ENCODE data around the gene UNC5C. TPM values are rescaled to one million over a fixed set of nuclear protein-coding genes. Genes with fewer than 3 reads are reported as not detected.

The UNC5C gene
- total and polyA plus RNA-seq, 4 donors, result 0.27 to 1.2 (median 0.78) TPM

GRCh38 chr4:95153182-95153581 is 395.6 kb downstream of the UNC5C start:
- TF ChIP-seq EGR1 (IDR thresholded peaks at IDR 0.05; ENCODE audit: low read depth in 2 of 2) (no peak), FOXA2 (IDR thresholded peaks at IDR 0.05) (no peak), SP1 (IDR thresholded peaks at IDR 0.05) (no peak), GABPA (IDR thresholded peaks at IDR 0.05 in 1 of 2, conservative IDR thresholded peaks at IDR 0.05 in 1 of 2) (no peak), HNF4G (IDR thresholded peaks at IDR 0.05) (no peak), REST (IDR thresholded peaks at IDR 0.05) (no peak), HNF4A (conservative IDR thresholded peaks at IDR 0.05) (no peak), JUND (IDR thresholded peaks at IDR 0.05) (no peak), ZBTB33 (IDR thresholded peaks at IDR 0.05) (no peak), NR2F2 (IDR thresholded peaks at IDR 0.05) (no peak), RXRA (IDR thresholded peaks at IDR 0.05) (no peak), TAF1 (conservative IDR thresholded peaks at IDR 0.05) (no peak), YY1 (IDR thresholded peaks at IDR 0.05) (no peak), MAX (IDR thresholded peaks at IDR 0.05) (no peak), FOXA1 (IDR thresholded peaks at IDR 0.05) (no peak), RAD21 (IDR thresholded peaks at IDR 0.05) (no peak)
- TF ChIP-seq, protein P1, sequence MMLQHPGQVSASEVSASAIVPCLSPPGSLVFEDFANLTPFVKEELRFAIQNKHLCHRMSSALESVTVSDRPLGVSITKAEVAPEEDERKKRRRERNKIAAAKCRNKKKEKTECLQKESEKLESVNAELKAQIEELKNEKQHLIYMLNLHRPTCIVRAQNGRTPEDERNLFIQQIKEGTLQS (IDR thresholded peaks at IDR 0.05), result no peak
- TF ChIP-seq, protein P2, sequence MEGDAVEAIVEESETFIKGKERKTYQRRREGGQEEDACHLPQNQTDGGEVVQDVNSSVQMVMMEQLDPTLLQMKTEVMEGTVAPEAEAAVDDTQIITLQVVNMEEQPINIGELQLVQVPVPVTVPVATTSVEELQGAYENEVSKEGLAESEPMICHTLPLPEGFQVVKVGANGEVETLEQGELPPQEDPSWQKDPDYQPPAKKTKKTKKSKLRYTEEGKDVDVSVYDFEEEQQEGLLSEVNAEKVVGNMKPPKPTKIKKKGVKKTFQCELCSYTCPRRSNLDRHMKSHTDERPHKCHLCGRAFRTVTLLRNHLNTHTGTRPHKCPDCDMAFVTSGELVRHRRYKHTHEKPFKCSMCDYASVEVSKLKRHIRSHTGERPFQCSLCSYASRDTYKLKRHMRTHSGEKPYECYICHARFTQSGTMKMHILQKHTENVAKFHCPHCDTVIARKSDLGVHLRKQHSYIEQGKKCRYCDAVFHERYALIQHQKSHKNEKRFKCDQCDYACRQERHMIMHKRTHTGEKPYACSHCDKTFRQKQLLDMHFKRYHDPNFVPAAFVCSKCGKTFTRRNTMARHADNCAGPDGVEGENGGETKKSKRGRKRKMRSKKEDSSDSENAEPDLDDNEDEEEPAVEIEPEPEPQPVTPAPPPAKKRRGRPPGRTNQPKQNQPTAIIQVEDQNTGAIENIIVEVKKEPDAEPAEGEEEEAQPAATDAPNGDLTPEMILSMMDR (IDR thresholded peaks at IDR 0.05; ENCODE audit: low read depth, low read length, missing input control), result no peak
- H3K27me3 ChIP-seq (ENCODE audit: control insufficient read depth in 4 of 4, insufficient read depth in 4 of 4, low read length in 3 of 4), result no peaks in the 10 kb centered on the region
- no peak overlapping the region for H3K9ac ChIP-seq (ENCODE audit: low read depth in 1 of 2, low read length in 2 of 2)
- no peak overlapping the region for H3K27ac ChIP-seq (ENCODE audit: low read depth in 1 of 2, low read length in 2 of 2)
- 73% methylated on average over 5 of the region's 5 CpGs for WGBS
- no peaks in the 10 kb centered on the region for H3K36me3 ChIP-seq (ENCODE audit: control insufficient read depth in 4 of 4, insufficient read depth in 3 of 4, low read depth in 1 of 4, low read length in 3 of 4)
- no peaks in the 10 kb centered on the region for H3K4me1 ChIP-seq (ENCODE audit: control insufficient read depth in 4 of 4, insufficient read depth in 4 of 4, low read length in 3 of 4)
- no peak overlapping the region for H3K4me3 ChIP-seq (ENCODE audit: low read depth in 1 of 3, low read length in 3 of 3)
- H3K9me3 ChIP-seq (ENCODE audit: control insufficient read depth in 4 of 4, low read length in 3 of 4), result no peaks in the 10 kb centered on the region
- no peak for DNase-seq (ENCODE audit: low spot score)
